SK-N-MC (cell line): Measurements from ENCODE around the gene HDGFL1.

Source experiments
- EZH2 ChIP-seq: fragments of 200-600 bp; sonication (generic); IDR thresholded peaks from one replicate; pipeline ENCODE4 v1.6.1; 2017; ENCODE audit warnings: antibody characterized with exemption
- POLR2AphosphoS5 ChIP-seq: IDR thresholded peaks from 2 replicates; pipeline ENCODE4 v1.6.1; 2012; ENCODE audit warnings: mild to moderate bottlenecking, low read depth, low read length, borderline replicate concordance

- TF ChIP-seq POLR2AphosphoS5 (no peak), EZH2 (no peak)
Observed at GRCh38 chr6:22598339-22598738, 29.0 kb downstream of the HDGFL1 start.
